HCEC 1CT (cell line): ENCODE measurements around the gene DNAAF1.
"Not testable (repeated sequence)": the region's sequence is repeated elsewhere in the genome, so short reads cannot be mapped to it uniquely, and the experiment has no call there.

ENCODE experiments used
- DNase-seq: peaks from one replicate; pipeline ENCODE4 v3.0.0-alpha.2; 2017

The DNAAF1 gene

DNA sequence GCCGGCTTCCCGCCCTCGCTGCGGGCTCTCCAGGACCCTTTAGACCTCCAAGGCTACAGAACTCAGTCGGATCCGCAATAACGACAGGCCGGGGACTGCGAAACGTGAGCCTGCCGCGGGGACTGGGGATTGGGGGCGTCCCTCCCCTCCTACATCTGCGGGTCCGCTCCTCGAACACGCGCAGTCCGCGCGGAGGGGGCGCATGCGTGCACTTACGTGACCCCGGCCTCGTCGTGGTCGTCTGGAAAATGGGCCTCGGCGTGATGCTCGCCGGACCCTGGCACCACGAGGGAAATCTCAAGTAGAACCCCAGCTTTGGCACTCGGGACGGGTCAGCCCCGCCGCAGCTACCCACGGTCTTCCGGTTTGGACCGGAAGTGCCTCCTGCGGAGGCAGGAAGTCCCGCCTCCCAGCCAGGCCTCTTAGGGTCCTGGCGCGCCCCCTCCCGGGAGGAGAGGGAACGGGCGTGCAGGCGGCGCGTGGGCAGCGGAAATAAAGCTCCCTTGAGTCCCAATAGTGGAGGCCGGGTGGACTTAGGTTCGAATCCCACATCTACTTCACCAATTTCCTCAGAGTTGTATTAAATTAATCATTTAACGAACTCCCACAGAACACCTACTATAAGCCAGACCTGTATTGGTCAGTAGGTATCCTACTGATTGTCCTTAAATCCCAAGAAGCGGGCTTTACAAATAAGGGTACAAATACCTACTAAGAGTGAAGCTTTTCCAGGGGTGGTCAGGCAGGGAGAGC, 41.8 kb downstream of the DNAAF1 start, which contains the start of gene TAF1C:
TSS of gene TAF1C (minus strand) at position 373 of the 753 bp plus-strand sequence. CDS start 2,069 bp downstream, outside the sequence.
- peak; percentile 86 for DNase-seq

DNA sequence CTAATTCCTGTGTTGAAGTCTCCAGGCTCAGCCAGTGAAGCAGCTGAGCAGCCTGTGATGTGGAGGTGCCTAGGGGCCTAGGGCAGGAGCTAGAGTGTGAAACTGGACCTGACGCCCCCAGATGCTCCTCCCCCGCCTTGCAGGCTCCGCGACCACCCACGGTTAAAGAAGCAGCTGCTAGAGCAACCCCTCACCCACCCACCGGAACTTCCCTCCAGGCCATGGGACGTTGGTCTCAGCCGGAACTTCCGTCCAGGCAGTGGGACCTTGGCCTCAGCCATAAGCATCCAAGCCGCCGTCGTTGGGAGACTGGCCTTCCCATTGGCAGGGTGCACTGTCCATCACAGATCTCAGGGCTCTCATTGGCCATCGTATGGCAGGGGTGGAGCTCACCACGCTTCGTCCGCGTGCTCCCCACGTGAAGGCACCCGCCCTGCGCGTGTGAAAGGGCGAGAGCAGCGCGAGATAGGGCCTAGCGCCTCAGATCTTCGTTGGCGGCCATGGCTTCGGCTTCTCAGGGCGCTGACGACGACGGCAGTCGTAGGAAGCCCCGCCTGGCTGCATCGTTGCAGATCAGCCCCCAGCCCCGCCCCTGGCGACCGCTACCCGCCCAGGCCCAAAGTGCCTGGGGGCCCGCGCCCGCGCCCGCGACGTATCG, 45.8 kb downstream of the DNAAF1 start, which contains the start of gene ADAD2:
TSS of gene ADAD2 (plus strand) at position 427 of the 658 bp plus-strand sequence. CDS start at position 501, 74 bp downstream.
- no peak for DNase-seq

- no peak for DNase-seq
These were observed 46.4 kb downstream of the DNAAF1 start for GRCh38 chr16:84191466-84191865.

DNA sequence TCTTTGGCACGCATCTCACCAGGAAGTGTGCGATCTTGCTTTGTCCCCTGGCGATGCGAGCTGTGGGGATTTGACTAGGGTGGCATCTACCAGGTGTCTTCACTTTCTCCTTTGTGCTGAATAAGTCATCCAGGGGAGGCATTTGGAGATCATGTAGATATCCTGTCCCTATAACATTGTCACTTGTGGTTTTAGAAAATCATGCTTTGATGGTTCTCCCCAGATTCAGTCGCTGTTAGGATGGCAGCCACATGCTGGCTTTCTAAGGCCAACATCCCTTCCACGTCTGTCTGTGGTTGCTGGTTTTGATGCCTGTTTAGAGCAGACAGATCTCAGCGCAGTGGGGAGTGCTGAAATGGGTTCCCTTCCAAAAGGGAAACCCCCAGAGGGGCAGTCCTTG, 48.4 kb downstream of the DNAAF1 start:
- no peak for DNase-seq

GRCh38 chr16:84194018-84194417, 48.9 kb downstream of the DNAAF1 start:
- DNase-seq = no peak

- DNase-seq = no peak
These were observed 49.5 kb downstream of the DNAAF1 start for GRCh38 chr16:84194470-84195200.

DNA sequence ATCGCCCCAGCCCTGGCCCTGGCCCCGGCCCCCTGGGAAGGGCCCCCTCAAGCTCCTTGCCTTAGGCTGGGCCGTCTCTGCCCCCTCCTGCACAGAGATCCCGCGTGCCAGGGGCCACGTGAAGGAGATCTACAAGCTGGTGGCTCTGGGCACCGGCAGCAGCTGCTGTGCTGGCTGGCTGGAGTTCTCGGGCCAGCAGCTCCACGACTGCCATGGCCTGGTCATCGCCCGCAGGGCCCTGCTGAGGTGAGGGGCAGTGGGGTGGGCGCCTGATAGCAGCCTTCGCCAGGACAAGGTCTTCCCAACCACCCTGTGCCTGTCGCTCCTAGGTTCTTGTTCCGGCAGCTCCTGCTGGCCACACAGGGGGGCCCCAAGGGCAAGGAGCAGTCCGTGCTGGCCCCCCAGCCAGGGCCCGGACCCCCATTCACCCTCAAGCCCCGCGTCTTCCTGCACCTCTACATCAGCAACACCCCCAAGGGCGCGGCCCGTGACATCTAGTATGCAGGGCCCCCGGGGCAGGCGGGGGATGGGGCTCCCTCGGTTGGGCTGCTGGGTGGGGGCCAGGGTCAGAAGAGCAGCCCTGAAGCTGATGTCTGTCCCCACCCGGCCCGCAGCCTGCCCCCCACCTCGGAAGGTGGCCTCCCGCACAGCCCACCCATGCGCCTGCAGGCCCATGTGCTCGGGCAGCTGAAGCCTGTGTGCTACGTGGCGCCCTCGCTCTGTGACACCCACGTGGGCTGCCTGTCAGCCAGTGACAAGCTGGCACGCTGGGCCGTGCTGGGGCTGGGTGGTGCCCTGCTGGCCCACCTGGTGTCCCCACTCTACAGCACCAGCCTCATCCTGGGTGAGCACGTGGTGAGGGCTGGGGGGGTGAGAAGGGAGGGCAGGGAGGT, 50.3 kb downstream of the DNAAF1 start:
- DNase-seq = no peak

GRCh38 chr16:84196101-84196500, 51.0 kb downstream of the DNAAF1 start:
- no peak for DNase-seq

DNA sequence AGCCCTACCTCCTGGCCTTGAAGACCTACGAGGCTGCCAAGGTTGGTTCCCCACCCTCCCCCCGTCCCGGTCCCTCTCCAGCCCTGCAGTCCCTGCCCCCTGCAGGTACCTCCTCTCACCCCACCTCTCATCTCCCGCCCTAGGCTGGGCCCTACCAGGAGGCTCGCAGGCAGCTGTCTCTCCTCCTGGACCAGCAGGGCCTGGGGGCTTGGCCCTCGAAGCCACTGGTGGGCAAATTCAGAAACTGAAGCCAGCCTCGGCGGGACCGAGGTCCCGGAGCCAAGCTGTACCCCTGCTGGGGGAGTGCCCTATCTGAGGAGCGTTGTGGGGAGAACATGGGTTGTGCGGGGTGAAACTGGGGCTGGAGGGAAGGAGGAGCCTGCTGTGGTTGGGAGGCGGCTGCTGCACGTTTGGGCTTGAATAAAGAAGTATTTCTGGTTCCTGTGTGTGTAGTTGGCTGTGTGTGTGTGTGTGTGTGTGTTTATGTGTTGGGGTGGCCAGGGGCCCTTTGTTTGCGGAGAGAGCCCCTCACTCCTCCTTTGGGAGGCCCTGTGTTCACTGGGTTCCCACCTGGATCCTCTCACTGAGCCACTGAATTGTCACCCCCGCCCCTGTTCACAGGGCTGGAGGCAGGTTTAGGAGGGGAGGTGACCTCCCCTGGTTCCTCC, 51.8 kb downstream of the DNAAF1 start:
- no peak for DNase-seq

DNA sequence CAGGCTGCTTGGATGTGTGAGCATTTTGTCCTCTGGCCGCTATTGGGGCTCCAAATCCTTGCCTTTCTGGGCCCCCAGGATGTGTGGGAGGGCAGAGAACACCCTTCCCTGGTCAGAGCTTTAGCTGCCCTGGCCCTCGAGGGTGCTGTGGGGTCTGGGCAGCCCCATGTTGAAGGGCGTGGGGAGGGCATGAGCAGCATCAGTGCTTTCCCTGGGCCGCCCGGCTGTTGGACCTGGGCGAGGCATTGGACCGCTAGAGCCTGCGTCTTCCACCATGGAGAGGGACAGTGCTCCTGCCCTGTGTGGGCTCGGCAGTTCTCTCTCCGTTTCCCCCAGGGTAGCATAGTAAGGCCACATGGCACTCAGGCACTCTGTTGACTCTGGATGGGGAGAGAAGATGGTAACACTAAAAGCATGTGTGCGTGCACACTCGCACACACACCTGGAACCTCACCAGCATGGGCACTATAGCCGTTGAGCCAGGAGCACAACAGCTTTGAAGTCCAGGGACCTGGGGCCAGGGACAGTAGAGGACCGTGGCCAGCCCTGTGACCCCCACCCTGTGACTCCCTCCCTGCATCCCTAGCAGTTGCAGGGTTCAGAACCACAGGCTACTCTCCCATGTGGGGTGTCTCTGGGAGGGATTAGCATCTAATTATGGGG, 52.5 kb downstream of the DNAAF1 start:
- DNase-seq = no peak

DNA sequence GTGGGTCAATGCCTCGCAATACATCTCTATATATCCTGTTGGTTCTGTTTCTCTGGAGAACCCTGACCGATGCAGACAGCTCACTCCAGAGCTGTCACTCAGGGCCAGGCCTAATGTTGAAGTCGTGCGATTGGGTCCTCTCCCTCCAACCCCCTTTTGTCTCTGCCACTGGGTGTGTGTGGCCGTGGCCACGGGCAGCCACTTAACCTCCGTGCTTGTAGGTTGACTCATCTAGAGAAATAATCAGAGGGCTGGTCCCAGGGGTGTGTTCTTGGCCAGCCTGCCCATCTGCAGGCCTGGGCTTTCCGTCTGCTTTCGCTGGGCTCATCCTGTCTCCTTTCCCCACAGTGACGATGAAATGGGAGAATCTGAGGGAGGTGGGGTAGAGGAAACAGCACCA, 53.3 kb downstream of the DNAAF1 start:
- DNase-seq = no peak

DNA sequence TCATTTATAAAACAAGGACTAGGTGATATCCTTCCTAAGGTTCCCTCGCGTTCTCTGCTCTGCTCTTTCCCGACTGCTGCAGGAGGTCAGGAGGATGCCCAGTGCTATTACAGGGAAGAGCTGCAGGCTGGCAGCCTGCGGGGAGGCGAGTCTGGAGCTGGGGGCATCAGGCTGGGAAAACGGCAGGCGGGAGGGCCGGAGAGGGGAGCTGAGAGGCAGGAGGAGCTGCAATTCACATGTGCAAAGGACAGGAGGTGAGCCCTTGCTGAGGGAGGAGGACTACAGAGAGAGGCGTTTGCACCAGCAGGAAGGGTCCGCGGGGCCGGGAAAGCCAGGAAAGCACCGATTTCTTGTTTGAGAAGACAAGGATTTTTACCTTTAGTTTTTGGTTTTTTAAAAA, 54.0 kb downstream of the DNAAF1 start:
- DNase-seq = no peak

DNA sequence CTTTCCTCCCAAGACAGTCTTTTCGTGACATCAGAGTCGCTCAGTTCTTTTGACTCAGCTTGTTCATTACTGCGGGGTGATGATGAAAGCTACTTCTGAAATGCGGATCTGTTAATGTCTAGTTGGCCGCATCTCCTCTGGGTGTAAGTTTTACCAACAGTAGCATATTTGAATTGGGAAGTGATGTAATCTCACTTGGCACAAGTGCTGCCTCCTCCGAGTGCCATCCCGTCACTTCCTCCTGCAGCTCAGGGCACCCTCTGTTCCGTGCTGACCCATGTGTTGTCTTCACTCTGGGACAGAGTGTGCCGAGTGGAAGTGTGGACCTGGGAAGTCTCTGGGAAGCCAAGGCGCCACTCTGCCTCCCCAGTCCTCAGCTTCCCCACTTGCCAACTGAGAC, 54.8 kb downstream of the DNAAF1 start:
- no peak for DNase-seq

- not testable (repeated sequence) for DNase-seq
These were observed 59.4 kb downstream of the DNAAF1 start for GRCh38 chr16:84204551-84204950.

DNA sequence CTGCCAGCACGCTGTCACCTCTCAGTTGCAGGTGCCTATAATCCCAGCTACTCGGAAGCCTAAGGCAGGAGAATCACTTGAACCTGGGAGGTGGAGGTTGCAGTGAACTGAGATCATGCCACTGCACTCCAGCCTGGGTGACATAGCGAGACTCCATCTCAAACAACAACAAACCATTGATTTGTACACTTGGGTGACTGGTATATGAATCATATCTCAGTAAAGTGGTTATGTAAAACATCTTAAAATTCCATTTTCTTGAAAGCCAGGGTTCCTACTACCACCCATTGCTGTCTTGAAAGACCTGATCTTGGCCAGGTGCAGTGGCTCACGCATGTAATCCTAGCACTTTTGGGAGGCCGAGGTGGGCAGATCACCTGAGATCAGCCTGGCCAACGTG, 60.0 kb downstream of the DNAAF1 start:
- DNase-seq = peak; percentile 25

DNA sequence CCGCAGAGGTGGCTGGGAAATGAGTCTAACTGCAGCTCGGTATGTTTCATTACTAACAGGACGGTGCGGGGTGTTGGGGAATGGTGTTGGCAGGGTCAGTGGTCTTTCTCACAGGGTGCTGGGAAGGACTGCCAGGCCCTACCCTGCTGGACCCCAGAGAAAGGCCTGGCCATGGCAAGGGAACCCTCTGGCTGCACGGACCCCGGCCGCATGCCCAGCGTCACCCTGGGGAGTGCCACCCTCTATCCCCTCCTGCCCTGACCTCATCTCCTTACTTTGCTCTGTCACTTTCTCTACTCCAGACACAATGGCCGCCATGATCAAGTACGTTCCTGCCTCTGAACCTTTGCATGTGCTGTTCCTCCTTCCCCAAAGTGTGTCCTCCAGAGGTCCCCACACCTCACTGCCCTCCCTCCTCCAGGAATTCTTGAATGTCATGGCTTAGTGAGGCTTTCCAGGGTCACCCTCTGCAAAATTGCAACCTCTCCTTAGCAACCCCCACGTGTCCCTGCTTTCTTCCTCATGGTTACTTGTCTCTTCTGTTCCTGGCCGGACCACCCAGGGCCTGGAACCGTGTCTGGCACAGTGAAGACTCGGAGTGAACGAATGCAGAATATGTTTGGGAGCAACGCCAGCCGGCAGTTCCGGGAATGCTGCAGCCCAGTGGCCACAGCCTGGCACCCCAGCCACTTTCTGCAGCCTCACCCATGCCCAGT, 61.0 kb downstream of the DNAAF1 start:
- no peak for DNase-seq

DNA sequence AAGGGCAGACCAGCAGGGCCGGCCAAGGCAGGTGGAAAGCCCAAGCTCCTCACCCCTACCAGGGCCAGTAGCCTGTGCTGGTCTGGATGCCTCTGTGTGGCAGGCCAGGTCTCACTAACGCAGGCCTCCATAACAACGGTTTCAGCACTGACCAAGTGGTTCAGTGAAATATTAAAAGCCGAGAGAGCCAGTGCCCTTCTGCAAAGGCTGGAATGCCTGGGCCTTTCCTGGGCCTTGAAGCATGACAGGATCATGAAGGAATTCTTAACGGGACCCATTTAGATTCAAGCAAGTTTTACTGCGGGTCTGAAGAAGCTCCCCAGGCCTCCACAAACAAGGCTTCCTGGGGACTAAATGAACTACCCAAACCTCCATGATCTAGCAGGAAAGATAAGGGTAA, 62.1 kb downstream of the DNAAF1 start:
- no peak for DNase-seq

GRCh38 chr16:84207879-84208278, 62.8 kb downstream of the DNAAF1 start:
- DNase-seq = no peak

GRCh38 chr16:84209989-84210388, 64.9 kb downstream of the DNAAF1 start:
- DNase-seq = no peak

DNA sequence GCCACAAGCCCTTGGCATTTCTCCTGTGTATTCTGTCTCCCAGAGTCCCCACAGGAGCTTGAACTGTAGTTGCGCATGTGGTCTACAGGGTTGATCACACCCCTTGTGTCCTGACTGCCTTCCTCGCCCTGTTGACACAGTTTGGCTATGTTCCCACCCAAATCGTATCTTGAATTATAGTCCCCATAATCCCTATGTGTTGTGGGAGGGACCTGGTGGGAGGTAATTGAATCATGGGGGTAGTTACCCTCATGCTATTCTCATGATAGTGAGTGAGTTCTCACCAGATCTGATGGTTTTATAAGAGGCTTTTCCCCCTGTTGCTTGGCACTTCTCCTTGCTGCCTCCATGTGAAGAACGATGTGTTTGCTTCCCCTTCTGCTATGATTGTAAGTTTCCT, 67.0 kb downstream of the DNAAF1 start:
- no peak for DNase-seq

DNA sequence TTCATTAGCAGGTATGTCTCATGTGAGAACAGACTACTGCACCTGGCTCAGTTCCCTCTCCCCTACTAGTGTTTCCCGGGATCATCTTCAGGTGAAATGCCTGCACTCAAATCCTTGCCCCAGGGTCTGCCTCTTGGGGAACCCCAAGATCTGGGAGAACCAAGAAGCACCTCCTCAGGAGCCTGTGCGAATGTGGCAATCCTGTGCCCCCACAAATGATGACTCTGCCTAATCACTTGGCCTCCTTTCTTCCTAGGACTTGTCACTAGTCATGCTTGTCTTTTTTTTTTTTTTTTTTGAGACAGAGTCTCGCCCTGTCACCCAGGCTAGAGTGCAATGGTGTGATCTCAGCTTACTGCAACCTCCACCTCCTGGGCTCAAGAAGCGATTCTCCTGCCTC, 67.5 kb downstream of the DNAAF1 start:
- DNase-seq = no peak
